ENCODE results near the gene ACOT12.
"Not testable (repeated sequence)": the region's sequence is repeated elsewhere in the genome, so short reads cannot be mapped to it uniquely, and the experiment has no call there.

The ACOT12 gene

DNA sequence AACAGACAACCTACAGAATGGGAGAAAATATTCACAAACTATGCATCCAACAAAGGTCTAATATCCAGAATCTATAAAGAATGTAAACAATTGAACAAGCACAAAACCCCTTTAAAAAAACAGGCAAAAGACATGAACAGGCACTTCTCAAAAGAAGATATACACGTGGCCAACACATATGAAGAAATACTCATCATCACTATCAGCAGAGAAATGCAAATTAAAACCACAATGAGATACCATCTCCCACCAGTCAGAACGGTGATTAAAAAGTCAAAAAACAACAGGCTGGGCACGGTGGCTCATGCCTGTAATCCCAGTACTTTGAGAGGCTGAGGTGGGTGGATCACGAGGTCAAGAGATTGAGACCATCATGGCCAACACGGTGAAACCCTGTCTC lies 99.9 kb downstream of the ACOT12 start:
- not testable (repeated sequence) for DNase-seq (ENCODE audit: low read depth, low spot score)

DNA sequence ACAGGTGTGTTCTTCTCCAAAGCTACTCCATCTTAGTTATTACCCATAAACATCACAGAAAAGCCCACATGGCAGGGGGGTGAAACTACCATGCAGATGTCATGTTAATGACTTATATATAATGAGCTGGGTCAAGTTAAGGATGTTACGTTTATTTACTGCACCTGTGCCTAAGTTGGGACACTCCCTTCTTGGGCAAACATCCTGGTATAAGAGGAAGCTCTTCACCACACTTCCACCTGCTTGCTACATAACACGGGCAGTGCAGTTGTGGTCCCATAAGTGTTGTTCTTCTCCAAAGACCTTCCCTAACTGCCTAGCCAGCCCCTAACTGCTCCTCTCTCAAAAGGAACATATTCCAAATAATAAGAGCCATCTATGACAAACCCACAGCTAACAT lies 101.8 kb downstream of the ACOT12 start:
- no peak for DNase-seq (ENCODE audit: low read depth, low spot score)

DNA sequence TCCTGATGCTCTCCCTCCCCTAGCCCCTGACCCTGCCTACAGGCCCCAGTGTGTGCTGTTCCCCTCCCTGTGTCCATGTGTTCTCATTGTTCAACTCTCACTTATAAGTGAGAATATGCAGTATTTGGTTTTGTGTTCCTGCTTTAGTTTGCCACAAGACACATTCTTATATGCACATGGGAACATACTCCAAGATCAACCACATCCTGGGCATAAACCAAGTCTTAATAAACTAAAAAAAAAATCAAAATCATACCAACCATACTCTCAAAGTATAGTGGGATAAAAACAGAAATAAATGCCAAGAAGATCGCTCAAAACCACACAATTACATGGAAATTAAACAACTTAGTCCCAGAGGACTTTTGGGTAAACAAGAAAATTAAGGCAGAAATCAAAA lies 103.8 kb downstream of the ACOT12 start:
- no peak for DNase-seq (ENCODE audit: low read depth, low spot score)

DNA sequence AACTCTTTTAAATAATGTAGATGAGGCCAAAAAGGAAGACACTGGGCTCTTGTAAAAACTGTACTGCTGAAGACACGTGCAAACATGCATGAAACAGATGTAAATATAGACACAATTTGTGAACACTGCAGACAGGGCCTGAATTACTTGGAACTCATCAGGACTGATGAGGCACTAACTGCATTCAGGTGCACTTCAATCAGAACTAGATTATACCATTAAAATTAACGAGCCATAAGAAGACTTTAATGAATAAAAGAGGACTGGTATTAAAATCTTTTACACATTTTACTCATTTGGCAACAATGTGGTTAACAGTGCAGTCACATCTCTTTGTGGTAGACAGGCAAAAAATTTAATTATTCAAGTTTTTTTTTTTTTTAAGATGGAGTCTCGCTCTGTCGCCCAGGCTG lies 105.9 kb downstream of the ACOT12 start:
- no peak for DNase-seq (ENCODE audit: low read depth, low spot score)

DNA sequence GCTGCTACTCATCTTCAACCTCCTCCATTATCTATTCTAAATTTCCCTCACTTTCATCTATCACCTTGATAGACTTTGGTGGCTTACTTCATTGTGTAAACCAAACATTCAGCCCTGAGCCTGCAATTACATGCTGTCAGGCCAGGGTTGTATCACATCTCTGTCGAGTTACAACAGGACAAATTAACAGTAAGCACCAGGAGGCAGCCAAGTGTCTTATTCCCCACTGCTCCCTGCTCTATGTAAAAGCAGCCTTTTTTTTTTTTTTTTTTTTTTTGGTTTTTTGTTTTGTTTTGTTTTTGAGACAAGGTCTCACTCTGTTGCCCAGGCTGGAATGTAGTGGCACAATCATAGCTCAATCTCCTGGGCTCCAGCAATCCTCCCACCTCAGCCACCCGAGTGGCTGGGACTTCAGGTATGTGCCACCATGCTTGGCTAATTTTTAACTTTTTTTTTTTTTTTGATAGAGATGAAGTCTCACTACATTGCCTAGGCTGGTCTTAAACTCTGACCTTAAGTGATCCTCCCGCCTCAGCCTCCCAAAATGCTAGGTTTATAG lies 107.8 kb downstream of the ACOT12 start:
- DNase-seq (ENCODE audit: low read depth, low spot score): no peak

DNA sequence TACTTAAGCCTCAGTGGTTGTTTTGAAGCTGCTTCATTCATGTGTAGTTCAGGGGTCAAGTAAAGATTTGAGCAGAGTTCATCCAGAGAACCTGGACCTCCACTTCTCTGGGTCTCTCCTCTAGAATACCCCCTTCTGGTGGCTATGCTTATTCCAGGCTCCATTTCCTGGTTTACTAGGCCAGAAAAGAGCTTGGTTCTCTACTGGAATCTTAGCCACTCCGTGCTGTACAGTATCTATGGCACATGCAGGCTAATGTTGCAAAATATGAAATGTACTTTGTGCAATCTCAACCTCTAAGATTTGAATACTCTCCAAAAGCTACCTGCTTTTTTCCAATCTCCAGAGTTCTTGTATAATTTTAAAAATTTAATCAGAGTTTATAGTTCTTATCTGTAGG lies 110.0 kb downstream of the ACOT12 start:
- no peak for DNase-seq (ENCODE audit: low read depth, low spot score)

Data from astrocyte of the hippocampus (primary cell).